ELR (cell line): ENCODE data around the gene CCM2.
"Not testable (repeated sequence)": the region's sequence is repeated elsewhere in the genome, so short reads cannot be mapped to it uniquely, and the experiment has no call there.

Source experiments
- DNase-seq: peaks from one replicate; pipeline ENCODE4 v3.0.0-alpha.2; 2015; ENCODE audit warnings: low read depth

The CCM2 gene

DNA sequence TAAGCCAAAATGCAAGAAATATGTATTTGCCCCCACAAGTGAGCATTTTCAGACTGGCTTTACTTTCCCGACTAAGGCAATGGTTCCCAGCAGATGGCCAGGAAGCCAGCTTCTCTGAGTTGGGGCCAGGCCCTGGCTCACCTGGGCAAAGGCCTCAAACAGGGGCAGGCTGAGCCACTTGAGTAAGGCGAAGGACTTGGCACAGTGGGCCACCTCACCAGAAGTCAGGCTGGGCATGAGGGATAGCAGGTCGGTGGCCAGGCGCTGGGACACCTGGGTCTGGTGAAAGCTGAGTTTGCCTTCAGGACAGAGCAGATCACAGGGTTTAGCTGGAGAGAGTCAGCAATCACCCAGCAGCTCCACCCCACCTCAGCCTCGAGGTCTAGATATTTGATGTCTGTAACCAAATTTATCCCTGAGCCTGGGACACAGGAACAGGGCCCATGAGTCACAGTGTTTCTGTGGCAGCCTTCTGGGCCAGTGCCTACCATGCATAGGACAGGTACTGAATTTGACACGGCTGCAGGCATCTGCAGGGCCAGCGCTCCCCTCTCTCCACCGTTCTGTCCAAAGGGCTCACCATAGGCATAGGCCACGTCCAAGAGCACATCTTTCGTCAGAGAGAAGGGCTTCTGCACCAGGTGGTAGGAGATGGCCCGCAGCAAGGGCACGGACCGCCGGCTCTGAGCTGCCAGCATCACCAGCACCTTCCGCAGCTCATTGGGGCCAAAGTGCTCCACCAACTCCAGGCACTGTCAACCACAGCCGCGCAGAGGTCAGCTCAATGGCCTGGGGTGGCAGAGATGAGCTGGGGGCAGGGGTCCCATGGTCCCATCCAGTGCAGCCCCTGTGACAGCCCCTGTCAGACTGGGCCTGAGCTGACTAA, 104.2 kb downstream of the CCM2 start:
- no peak for DNase-seq

DNA sequence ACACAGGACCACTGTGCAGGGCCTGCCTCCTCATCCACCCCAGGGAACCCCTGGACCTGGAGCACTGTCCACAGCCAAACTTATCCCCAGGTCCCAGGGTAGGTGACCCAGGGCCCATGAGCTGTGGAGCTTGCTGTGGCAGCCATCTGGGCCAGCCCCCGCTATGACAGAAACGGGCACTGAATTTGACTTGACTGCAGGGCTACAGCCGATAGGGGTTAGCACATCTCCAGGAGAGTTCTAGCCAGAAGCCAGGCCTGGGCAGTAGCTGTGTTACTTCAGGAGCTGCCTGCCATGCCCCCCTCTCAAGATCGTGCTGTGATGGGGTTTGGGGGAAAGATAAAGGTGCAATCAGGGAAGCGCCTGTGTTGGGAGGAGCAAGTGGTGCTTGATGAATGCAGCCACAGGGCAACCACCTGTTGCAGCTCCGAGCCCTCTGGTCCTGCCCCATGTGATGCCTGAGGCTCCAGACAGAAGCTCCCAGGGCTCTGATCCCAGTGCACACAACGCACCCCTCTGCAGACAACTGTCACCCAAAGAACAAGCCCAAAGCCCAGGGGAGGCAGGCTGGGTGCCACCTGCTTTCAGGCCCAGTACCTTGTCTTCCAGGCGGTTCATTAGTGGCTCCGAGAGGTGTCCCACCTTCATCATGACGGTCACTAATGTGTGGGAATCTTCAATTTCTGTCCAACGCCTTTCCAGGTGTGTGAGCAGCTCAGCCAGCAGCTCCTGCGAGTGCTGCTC, 105.0 kb downstream of the CCM2 start:
- DNase-seq: no peak

DNA sequence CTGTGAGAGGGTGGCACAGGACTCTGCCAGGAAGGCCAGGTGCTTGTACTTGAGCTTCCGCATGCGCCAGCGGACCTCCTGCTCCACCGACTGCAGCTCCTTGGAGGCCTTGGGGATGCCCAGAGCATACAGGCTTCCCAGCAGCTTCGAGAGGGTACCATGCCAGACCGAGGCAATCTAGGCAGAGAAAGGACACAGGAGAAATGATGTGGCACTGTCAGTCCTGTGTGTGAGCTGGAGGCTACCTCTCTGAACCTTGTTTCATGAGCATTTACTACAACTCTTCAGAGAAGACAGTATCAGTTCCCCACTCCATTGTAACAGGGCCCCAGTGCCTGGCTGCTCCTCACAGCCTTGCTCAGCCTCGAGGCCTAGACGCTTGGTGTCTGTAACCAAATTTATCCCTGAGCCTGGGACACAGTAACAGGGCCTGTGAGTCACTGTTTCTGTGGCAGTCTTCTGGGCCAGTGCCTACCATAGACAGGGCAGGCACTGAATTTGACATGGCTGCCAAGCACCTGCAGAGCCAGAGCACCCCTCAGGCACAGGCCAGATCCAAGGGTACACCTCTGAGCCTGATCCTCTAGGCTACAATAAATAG, 105.7 kb downstream of the CCM2 start:
- DNase-seq: no peak

DNA sequence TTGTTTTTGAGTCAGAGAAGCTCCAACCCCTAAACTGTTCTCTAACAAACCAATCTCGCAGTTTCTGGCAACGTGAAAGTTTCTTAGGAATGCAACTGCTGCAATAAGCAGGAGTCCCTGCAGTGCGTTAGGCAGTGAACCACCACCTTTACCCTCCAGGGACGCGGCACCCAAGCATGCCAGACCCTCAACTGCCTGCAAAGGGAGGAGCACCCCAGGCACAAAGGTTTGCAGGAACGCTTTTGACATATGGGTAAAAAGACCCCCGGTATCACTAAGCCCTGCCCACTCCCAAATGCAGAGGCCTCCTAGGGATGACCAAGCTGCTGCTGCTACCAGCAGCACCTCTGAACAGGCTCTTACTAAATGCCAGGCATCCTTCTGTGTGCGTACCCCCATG, 106.8 kb downstream of the CCM2 start:
- DNase-seq: no peak

DNA sequence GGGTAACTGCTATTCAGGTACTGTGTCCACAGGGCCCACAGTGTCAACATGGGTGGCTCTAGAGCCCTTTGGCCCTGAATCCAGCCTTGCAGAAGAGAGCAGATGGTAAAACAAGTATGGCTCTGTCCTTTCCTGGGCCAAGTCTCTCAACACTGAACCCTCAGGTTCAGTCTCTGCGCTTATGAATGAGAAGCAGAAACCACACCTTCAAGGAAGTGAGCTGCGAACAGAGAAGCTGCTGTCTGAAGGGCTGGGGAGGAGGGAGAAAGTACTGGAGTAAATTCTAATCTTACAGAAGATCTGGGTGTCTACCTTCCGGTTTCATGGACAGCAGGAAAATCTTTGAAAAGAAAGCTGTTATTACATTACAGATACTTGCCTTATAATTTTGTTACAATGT, 107.4 kb downstream of the CCM2 start:
- no peak for DNase-seq

DNA sequence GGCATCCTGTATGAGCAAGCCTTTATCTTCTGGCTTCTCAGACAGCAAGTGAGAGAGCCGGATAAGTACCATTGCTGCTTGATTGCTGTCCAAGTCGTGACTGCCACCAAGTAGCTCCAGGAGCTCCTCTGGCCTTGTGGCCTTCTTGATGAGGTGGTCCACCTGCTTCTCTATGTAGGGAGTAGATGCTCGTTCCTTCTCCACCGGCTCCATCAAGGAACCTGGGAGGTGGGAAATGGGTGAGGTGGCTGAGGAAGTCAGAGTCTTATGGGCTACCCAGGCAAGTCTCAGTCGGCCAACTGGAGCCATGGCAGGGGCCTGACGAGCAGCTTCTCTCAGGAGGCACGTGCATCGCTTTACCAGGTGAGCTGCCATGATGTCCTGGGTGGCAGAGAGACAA, 108.9 kb downstream of the CCM2 start:
- no peak for DNase-seq

DNA sequence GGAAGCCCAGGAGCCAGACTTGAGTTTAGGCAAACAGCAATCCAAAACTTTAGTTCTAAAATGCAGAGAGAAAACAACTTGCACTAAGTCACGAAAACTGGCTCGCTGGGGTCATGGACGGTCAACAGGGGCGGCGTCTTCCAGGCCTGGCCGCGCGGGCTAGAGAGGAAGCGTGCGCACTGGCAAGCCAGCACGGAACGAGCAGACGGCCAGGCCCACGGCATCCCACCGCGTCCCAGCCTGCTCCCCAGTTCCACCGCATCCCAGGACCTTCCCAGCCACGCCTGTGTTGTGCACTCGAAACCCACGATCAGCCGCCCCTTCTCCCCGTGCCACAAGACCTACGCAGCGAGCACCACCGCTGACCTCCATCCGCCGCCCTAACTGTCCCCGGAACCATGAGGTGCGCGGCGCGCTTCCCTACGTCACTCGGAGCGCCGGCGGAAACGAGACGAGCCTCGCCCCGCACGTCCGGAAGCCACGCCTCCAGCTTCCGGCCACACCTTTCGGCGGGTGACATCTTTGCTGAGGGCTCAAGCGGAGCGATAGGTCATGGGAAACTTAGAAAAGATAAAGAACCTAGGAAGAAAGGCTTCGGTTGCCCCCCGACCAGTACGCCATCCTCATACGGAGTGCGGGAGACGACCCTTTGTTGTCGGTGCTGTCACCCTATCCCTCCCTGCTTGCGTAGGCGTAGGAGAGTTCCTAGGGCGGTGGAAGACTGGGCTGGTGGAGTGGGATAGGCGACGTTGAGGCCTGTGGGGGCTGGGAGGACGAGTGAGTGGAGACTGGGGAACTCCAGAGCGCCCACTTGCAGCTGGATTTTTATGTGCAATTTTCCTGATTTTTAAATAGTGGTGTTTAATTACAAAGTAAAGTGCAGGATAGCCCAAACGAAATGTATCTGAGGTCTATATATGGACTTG, 111.6 kb downstream of the CCM2 start, which contains the start of gene TBRG4:
Gene TBRG4, minus strand, starts transcription at position 400 of the 926 bp plus-strand sequence. CDS start 2,460 bp downstream, outside the sequence.
- peak; percentile 97 for DNase-seq

DNA sequence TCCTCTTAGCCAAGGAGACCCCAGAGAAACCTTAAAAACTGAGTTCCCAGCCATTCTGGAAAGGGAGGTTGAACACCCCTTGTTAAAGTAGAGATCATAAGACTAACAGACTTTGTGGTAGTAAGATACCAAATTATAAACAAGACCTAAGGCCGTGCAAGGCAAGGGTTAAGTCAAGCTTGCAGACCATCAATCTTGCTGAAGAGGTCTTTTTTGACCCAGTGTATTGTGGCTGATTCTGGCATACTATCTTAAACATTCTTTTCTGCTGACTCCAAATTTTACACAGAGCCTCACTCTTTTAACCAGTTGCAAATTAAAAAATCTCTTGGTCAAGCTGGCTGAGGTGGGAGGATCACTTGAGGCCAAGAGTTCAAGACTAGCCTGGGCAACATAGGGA, 112.6 kb downstream of the CCM2 start:
- DNase-seq: peak; percentile 20

DNA sequence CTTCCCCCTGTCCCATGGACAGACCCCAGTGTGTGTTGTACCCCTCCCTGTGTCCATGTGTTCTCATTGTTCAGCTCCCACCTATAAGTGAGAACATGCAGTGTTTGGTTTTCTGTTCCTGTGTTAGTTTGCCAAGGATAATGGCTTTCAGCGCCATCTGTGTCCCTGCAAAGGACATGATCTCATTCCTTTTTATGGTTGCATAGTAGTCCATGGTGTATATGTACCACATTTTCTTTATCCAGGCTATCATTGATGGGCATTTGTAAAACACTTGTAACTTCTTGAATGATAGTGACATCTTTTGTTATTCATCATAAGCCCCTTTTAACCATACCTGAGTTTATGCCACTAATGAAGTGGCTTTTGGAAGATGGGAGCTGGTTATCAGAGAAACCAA, 114.3 kb downstream of the CCM2 start:
- not testable (repeated sequence) for DNase-seq

DNA sequence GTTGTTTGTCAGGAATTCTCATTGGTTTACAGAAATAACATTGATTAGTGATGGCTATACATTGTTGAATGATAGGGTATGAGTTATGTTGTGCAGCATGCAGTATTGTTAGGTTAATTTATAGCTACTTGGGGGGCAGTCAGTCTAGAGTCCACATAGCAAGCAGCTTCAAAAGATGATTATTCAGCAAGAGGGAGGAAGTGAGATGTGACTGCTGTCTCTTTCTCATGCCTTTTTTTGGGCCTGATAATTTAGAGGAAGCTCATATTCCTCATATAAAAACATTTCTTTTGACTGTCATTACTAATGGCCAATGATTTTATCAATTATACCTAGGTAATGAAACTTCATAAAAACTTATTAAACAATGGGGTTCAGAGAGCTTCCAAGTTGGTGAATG, 114.9 kb downstream of the CCM2 start:
- no peak for DNase-seq

DNA sequence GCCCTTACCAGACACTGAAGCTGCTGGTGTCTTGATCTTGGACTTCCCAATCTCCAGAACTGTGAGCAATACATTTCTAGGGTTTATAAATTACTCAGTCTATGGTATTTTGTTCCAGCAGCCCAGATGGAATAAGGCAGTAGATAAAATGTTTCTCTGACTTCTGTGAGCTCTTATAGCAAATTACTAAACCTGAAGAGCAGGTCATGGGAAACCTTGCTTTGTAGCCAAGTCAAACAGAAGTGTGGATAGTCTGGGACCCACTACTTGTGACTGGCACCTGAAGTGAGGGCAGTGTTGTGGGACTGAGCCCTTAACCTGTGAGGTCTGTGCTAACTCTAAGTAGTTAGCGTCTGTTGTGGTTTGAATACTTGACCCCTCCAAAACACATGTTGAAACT, 116.0 kb downstream of the CCM2 start:
- DNase-seq: no peak

DNA sequence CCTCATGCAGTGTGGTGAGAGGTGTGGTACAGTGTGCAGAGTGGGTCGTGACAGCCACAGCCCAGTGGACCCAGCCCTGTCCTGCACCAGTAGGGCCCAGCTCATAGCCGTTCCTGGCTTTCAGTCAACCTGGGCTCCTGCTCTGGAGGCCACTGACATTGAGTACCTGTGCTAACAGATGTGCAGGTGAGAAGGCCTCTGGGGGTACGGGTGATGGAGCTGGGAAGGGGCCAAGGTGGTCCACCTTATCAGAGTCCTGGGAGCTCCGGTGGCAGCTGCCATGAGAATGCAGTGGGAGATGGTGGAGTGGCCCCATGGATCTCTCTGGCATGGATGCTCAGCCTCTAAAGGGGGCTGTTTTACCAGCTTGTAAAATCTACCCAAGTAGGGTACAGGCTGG, 117.6 kb downstream of the CCM2 start:
- no peak for DNase-seq

DNA sequence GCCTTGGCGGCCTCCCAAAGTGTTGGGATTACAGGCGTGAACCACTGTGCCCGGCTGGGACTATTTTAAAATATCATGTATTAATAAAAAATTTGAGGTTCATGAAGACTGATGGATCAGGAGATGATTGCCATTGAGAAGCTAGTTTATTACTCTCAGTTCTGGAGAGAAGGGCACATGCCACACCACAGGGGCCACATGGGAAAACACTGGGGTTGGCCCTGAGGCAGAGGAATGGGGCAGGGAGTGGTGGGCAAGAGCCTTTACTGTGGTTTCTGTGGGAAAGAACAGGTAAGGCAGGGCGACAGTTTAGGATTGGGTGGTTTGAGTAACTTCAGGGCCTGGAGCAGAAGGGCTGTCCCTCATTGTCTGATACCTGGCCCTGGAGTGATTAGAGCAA, 118.3 kb downstream of the CCM2 start:
- no peak for DNase-seq

DNA sequence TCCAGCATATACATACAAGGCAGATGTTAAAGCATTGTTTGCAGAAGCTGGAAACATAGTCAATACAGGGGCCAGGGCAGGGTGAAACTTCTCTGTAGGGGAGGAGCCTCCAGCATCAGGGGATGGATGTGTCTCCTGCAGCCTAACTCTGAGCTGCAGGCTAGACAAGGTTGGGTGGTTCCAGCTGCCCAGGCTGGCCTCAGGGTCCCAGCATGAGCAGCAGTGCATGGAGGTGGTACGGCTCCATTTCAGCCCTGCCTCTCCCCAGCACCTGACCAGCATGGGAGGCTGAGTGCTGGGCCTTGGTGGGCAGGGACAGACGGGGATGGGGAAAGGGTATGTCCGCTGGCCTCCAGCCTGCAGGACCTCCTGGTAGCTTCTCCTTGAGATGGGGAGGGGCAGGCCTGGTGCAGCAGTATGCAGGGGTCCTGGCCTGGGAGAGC, 118.9 kb downstream of the CCM2 start:
- DNase-seq: no peak

DNA sequence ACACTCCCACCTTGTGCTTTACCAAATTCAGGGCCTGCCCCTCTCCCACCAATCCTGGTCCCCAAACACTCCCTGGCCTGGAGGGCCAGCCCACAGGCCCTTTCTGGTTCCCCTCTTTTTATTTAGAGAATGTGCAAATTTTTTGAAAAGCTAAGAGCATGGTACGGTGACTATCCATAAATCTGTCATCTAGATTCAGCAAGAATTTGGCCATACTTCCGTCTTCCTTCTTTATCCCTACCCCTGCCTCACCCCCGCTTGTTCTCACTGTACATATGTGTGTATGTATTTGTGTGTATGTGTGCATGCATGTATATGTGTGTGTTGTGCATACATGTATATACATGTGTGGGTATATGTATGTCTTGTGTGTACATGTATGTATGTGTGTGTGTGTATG, 119.5 kb downstream of the CCM2 start:
- no peak for DNase-seq

DNA sequence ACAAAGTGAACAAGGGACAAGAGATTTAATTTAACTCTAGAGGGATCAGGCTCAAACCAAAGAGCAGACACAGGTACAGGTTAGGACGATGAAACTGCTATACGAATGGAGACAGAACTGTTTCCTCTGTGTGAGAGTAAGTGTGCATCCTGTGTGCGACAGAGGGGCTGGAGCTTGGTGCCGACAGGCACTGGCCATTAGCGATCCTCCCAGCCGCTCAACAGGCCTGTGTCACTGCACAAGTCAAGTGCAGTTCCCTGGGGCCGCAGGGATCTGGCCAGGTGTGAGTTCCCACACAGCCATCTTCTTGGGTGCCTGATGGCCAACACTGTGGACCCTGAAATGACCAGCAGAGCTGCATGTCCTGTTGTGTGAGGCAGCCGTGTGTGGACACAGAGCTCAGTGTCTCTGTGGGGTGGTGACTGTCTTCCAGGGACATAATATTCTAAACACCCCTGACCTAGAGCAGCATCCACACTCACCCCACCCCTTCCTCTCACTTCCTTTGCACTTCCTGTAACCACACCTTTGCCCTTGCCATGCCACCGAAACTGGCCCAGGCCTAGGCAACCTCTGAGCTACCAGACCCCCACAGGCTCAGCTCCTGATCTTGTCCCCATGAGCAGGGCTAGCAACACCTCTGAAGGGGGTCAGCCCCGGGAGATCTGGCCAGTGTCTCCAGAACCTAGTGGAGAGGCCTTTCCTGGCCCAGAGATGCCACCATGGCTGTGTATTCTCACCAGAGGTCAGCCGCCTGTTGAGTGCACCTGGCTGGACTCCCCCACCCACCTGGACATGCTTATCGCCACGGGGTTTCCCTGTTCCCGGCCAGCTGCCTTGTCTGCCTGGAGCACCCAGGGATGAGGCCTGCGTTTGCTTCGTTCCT, 123.2 kb downstream of the CCM2 start:
- DNase-seq: no peak

DNA sequence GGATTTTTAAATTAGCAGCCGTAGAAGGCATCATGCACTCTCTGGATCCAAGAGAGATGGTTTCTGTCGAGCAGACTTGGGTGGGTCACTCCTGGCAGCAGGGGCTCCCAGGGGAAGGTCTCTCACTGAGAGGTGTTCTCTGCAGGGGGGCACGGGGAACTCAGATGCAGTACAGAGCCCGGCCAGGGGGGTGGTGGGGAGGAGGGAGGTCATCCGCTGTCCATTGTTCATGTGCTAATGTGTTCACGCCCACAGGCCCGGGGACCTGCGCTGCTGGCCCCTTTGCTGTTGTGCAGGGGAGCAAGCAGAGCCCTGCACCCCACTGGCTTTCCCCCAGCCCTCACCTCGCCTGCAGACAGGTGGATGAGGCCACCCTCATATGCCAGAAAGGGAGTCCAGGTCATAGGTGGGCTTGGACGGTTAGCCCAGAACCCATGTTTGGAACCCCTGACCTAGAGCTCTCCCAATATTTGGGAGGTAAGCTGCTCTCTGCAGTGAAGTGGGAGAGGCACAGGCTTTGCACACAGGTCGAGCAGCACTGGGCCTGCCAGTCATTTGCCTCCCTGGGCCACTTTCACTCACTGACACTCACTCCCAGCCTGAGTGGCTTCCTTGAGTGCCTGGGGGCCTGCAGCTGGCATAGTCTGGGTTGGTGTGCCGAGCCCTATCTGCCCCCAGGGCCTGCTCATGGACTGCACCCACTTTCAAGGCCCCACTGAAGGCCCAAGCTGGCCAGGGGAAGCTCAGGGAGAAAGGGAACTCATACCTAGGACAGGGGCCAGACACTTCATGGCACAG, 124.1 kb downstream of the CCM2 start:
- DNase-seq: no peak

DNA sequence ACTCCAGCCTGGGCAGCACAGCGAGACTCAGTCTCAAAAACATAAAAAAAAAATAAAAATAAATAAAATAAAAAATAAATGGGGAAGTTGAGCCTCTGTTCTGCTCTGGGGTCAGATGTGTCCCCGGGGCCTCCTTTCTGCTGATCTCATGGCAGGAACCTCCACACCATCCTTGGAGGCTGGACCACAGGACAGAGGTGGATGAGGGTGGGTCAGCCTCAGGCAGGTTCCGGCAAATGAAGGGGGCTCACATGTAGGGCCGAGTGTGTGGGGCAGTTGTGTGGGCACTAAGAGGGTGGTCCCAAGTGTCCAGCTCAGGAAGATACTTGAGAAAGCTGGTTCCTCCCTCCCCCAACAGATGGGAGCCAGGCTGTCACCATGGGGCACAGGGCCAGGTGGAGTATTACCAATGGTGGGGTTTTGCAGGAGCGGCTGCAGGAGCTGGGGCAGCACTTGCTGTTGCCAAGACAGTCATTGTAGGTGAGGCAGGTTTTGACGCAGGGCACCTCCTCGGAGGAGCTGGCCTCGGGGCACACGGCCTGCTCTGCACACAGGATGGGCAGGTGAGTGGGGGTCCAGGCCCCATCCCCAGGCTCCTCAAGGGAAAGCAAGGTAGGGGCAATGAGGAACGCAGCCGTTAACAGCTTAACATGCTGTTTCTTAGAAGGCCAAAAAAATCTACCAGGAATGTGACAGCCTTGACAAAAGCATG, 125.3 kb downstream of the CCM2 start:
- DNase-seq: no peak
